Epidermal melanocyte (primary cell): Measurements from ENCODE around the gene SELENBP1.
A peak's percentile ranks its signal among the peaks of the same experiment; 100 is the strongest.
"Not testable (repeated sequence)": the region's sequence is repeated elsewhere in the genome, so short reads cannot be mapped to it uniquely, and the experiment has no call there.

Experiments used
- DNase-seq: peaks from one replicate; pipeline ENCODE4 v3.0.0; 2011; ENCODE audit warnings: low spot score; ENCODE audit not compliant: insufficient read length

The SELENBP1 gene

DNA sequence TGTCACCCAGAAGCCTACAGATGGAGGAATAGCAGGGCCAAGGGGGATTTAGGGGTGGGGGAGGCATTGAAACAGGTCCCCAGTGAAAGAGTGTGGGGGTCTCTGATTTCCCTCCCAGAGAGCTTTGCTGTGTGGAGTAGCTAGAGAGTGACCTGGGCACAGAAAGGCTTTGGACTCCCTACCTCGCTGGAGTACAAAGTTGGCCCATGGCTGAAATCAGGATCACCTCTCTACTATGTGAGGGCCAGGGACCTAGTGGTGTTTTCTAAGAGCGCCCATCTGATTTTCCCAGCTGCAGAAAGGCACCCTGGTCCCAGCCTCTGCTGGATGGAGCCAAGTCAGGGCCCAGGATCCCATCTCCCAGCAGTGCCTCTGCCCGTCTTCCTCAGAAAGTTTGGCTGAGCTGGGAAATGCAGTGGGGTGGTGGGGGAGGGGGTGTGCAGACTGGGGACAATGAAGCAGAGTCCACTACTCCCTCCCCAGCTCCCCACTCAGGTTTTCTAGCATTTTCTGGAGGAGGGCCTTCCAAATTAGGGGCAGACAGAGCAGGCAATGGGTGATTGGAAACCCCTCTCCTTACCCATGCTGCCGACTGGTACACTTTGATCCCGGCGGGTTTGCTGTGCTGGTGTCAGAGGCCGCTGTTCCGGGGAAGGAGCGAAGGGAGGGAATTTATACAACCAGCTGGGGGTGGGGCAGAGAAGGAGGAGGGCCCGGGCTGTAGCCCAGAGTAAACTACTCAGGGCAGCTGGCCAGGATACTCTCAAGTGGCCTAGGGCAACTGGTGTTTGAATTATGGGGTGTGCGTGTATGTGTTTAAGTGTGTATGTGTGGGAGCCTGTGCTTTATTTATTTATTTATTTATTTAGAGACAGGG lies at the start of gene SELENBP1:
Gene SELENBP1 (minus strand): TSS at position 648 of the 877 bp plus-strand sequence. CDS start 64 bp downstream, at position 584.
- peak; percentile 77 for DNase-seq

DNA sequence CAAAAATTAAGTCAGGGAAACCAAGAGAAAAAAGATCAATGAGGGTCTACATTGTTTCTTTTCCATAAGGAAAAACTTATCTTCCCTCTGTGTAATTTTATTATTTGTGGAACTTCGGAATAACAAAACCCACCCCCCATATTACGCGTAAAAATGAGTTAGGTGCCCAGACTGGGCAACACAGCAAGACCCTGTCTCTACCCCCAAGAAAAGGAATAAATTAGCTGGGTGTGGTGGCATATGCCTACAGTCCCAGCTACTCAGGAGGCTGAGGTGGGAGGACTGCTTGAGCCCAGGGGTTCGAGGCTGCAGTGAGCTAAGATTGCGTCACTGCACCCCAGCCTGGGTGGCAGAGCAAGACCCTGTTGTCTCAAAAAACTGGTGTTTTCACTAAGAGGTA lies 47.3 kb upstream of the SELENBP1 start:
- no peak for DNase-seq

DNA sequence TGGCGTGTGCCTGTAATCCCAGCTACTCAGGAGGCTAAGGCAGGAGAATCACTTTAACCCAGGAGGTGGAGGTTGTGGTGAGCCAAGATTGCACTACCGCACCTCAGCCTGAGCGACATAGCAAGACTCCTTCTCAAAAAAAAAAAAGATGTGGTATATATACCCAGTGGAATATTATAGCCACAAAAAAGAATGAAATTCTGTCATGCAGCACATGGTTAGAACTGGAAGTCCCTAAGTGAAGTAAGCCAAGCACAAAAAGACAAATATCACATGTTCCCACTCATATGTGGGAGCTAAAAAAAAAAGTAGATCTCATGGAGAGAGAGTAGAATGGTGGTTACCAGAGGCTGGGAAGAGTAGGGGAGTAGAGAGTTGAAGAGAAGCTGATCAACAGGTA lies 45.6 kb upstream of the SELENBP1 start:
- DNase-seq = no peak

DNA sequence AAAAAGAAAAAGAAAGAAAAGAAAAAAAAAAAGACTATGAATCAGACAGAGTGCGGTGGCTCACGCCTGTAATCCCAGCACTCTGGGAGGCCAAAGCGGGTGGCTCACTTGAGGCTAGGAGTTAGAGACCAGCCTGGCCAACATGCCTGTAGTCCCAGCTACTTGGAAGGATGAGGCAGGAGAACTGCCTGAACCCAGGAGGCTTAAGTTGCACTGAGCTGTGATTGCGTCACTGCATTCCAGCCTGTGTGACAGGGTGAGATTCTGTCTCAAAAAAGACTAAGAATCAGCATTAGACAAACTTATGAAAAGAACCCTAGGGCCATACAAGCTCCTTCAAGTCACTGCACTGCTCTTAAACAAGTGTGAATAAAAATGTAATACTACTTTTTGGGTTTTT lies 43.7 kb upstream of the SELENBP1 start:
- DNase-seq = no peak

DNA sequence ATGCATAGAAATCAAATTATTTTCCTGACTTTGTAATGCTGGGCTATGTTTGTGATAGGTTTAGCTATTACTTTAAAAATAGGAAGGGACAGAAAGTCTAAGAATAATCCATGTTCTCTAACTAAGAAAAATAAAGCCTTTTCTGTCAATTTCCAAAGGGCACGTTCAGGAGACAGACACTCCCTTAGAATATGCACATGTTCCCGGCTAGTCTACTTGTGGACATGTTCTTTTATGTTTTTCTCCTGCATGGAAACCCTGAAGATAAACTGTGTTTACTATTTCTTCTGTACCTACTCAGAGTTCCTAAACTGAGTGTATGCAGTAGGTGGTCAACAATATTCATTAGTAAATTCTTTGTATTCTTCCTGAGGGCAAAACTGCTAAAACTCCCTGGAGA lies 39.4 kb upstream of the SELENBP1 start:
- DNase-seq = no peak

DNA sequence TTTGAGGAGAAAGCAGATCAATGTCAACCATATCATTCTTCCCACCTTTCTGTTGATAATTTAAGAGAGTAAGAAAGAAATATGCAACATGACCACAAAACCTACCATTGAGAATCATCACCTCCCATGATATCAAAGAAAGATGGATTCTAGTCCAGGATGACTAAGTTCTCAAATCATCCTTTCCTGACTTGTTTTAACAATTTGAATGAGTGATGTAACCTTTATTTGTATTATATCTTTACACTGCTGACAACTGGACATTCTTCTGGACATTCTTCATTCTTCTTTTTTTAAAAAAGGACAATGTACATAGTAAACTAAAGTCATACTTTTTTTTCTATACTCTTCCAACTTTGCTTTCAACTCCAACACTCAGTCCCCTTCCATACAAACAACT lies 36.4 kb upstream of the SELENBP1 start:
- DNase-seq = no peak

DNA sequence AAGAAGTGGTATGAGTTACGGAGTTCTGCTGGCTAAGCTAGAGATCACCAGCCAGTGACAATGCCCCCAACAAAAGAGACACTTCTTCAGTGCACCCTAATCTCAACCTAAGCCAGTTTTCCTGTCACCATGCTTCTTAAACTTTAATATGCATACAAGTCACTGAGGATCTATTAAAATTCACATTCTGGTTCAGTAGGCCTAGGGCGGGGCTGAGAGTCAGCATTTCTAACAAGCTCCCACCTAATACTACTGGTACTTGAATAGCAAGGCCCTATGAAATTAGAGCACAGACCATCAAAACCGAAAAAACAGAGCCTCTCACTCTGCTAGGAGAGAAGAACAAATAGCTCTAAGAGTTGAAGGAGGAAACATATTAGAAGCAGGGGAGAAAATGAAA lies 34.8 kb upstream of the SELENBP1 start:
- no peak for DNase-seq

DNA sequence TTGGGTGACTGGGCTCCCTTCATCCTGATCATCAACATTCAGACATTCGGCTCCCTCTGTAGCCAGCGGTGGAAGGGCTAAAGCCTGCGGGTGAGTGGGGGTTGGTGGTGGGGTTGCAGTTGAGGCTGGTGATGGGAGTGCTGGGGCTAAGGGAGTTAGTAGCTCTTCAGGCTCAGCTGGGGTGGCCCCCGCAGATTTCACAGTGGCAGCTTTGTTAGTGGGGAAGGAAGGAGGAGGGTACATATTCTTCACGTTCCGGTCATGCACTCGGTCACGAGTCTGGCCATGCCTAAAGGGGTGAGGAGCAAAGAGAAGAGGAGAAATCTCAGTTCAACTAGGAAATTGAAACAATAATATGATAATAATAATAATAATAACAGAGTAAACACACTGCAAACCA lies 33.7 kb upstream of the SELENBP1 start:
- DNase-seq = peak; percentile 80

DNA sequence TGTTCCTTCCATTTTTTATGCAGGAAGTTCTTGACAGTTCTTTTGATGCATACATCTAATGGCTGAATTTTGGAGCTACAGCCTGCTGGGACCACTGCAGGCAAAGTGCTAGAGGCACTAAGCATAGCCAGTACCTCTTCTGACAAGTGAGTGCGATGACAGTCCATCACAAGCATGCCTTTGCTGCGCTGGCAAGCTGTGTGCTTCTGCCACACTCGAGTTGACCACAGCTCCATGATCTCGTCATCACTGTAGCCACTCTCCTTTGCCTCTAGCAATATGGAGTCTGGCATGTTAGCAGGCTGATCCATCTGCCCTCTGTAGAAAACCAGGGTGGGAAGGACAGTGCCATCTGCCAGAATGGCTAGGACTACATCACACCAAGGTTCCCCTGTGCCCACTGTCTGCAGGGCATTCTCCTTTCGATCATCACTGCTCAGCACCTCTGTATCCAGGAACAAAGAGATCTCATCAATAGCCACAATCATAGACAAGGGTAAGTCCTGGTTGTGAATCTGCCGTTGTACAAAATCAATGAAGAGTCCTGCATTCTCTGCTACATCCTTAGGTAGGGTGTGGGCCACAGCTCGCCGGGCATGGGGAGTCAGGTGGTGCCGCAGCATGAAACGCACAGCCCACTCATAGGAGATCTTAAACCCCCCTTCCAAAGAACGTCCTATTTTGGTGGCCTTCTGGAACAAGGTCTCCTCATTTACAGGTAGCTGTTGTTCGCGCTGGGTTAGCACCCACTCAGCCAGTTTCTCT lies 32.9 kb upstream of the SELENBP1 start:
- DNase-seq = no peak

DNA sequence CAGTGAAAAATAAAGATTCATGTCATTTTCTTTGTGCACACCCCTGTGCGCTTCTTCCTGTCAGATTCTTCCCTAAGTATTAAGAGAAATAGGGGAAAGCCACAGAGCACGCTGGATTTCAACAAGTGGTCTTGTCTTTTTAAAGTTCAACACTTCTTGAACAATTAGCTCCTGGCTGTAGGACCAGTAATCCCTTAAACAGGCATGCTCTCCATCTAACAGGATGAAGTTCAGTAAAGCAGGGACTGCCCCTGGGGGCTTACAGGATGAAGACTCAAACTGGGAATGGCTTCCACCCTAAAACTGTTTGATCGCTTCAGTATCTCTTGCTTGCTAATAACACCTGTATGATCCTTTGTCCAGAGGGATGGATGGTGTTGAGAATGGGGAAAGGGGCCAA lies 31.1 kb upstream of the SELENBP1 start:
- DNase-seq = no peak

DNA sequence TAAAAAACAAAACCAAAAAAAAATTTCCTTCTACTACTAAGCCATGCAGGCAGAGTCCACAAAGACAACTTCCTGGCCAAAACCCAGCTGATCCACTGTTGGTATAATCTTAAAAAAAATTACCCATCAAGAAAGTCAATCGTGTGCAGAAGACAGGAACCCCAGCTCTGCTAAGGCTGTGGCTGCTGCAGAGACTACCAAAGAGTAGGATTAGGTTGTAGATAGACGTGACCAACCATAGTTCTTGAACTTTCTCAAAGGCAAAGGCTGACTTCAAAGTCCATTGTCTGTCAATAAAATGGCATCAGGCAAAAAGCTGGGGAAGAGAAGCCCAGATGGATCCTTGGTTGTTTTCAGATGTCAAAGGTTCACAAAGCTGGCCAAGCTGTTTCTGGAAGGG lies 30.3 kb upstream of the SELENBP1 start:
- no peak for DNase-seq

DNA sequence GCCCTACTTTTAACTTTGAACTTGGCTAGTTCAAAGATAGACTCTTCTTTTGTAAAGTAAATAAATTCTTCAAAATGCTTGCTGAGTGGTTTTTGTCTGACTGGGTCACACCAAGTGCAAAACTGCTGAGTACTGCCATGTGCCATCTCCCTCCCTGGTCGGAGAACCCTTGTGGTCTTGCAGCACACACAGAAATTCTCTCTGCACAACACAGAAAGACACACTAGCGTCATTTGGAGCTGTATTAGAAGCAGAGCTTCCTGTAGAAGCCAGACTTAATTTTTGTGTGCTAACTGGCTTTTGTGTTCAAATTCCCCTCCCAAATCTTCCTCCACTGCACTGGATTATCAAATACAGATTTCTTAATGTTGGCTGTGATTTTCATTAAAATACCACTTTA lies 29.4 kb upstream of the SELENBP1 start:
- no peak for DNase-seq

DNA sequence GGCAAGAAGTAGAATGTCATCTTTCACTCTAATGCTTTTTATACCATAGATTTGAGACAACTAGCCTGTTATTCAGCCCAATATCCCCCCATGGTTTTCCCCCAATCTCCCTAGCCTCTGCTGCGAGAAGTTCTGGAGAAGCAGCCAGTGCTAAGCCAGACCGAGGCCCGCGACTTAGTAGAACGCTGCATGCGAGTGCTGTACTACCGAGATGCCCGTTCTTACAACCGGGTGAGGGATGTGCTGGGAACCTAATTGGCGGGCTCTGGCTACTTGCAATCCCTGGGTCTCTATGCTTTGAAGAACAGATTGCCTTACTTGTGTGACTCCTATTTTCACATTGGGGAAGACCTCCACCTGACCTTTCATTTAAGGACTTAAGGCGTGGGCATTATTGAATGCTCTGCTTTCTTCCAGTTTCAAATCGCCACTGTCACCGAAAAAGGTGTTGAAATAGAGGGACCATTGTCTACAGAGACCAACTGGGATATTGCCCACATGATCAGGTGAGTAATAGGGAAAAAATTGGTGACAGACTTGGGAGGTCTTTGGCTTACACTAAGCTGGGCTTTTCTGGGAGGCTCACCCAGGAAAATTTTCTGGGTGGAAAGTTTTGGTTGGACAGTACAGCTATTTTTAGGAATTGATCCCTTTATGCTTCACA lies 28.8 kb upstream of the SELENBP1 start:
- no peak for DNase-seq

DNA sequence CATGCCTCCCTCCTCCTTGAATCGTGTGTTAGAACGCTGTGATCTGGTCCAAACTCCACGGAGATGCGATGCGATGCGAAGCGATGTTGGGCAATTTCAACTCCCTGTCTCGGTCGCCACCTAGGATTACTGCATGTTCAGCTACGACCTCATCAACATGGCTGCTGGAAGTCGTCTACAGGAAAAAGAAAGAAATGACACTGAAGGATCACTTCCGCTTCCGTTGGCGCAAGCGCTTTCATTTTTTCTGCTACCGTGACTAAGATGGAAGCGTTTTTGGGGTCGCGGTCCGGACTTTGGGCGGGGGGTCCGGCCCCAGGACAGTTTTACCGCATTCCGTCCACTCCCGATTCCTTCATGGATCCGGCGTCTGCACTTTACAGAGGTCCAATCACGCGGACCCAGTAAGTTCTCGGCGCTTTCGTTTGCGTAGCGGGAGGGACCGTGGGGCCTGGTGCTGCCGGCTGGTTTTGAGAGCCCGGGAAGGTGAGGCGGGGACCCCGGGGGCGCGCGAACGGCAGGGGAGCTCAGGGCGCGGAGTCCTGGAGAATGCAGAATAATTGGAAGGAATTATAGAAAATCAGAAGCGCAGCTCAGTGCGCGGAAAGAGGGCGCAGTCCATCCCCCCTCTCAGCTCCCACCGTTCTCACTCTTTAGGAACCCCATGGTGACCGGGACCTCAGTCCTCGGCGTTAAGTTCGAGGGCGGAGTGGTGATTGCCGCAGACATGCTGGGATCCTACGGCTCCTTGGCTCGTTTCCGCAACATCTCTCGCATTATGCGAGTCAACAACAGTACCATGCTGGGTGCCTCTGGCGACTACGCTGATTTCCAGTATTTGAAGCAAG lies 27.0 kb upstream of the SELENBP1 start, which contains the start of gene PSMB4:
Gene PSMB4 (plus strand): TSS at position 250 of the 848 bp plus-strand sequence. CDS start 15 bp downstream, at position 265.
- peak; percentile 91 for DNase-seq

DNA sequence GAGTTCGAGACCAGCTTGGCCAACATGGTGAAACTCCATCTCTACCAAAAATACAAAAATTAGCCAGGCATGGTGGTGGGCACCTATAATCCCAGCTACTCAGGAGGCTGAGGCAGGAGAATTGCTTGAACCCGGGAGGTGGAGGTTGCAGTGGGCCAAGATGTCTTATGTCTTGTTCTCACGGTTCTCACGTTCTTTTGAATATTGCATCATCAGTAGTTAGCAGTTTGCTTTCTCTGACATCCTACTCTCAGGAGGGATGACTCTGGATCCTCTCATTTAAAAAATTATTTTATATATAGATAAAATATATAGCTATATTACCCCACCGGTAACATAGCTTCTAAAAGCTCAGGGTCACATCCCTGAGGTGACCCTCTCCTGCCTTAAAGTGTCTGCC lies 23.8 kb upstream of the SELENBP1 start:
- DNase-seq = not testable (repeated sequence)

DNA sequence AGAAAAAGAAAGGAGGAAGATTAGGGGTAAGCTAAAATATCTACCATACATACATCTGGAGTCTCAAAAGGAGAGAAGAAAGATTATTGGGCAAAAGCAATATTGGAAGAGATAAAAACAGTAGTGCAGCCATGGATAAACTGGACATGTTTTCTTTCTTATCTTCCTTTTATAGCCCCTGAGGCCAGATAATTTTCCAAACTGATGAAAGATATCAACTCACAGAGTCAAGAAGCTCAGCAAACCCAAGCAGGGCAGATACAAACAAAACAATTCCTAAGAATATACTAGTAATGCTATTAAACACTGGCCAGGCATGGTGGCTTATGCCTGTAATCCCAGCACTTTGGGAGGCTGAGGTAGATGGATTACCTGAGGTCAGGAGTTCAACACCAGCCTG lies 21.1 kb upstream of the SELENBP1 start:
- no peak for DNase-seq

DNA sequence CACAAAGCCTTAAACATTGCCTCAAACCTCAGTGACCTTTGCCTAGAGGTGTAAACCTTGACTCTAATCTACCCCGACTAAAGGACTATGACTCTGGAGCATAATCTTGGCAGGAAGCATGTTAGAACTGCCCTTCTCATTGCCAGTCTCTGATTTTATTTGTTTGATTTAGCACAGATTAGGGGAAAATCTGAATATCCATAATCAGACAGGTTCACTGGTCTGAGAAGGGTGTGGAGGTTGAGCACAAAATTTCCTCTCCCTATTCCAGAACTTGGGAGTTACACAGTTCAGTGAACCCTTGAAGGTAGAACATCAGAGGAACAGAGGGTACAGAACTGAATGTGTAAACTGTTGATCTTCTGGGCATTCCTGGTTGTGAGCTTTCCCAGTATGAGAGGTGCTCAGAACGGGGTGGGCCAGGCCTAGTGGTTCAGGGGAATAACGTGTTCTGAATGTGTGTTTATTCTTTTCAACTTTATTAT lies 18.6 kb upstream of the SELENBP1 start:
- no peak for DNase-seq

DNA sequence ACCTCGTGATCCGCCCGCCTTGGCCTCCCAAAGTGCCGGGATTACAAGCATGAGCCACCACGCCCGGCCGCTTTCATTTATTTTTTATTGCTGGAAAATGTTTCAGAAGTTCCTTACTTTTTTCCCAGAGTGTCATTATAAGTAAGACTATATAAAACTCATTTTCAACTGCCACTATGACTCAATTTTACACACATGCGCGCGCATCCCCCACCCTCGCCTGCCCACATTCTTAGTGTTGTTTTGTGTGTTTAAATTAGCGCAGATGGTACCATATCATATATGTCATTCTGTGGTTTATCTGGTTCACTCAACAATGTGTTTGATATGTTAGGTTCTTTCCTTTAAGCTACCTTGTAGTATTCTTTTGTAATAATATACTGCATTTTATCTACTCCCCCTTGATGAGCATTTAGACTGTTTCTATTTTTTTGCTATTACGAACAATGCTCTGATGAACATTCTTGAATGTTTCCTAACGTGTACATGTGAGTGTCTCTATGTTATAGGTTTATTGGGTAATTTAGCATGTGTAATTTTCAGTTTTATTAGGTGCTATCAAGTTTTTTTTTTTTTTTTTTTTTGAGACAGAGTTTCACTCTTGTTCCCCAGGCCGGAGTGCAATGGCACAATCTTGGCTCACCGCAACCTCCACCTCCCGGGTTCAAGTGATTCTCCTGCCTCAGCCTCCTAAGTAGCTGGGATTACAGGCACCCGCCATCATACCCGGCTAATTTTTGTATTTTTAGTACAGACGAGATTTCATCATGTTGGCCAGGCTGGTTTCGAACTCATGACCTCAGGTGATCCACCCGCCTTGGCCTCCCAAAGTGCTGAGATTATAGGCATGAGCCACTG lies 17.9 kb upstream of the SELENBP1 start:
- not testable (repeated sequence) for DNase-seq

DNA sequence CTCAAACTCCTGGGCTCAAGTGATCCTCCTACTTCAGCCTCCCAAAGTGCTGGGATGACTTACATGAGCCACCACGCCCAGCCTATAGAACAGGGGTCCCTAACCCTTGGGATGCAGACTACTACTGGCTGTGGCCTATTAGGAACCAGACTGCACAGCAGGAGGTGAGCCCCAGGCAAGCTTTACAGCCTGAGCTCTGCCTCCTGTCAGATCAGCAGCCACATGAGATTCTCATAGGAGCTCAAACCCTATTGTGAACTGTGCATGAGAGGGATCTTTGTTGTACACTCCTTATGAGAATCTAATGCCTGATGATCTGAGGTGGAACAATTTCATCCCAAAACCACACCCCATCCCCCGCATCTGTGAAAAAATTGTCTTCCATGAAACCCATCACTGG lies 13.5 kb upstream of the SELENBP1 start:
- no peak for DNase-seq

DNA sequence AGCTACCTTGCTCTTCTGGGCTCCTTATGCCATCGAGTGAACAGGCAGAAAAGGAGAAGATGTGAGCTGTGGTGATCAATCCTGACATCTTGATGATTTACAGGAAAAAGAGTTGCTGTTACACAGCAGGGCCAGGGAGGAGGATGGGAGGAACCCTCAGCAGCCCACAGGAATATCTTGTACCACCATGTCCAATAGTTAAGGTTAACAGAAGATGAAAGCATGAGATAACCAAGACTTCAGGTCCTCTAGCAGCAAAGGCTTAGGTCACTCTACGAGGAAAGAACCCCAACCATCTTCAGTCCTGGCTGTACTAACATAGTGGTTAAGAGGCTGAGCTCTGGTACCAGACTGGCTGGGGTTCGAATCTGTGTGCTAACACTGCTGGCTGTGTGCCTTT lies 12.1 kb upstream of the SELENBP1 start:
- no peak for DNase-seq
